Measurements from ENCODE around the gene SPATA9. TPM values are rescaled to one million over a fixed set of nuclear protein-coding genes. Genes with fewer than 3 reads are reported as not detected.

The SPATA9 gene
- total and polyA plus RNA-seq, 9 of the 15 experiments (the other 6 are each of a cell fraction or from before 2014, with no cell fraction given), result 0.16 to 5.5 (median 0.39) TPM; not detected in 3

- TF ChIP-seq MGA (IDR thresholded peaks at IDR 0.05), result no peak
- no peak for TF ChIP-seq KLF1 (tag; IDR thresholded peaks at IDR 0.05)
- TF ChIP-seq POLR2A (conservative IDR thresholded peaks at IDR 0.05), result no peak
- TF ChIP-seq CBX3 (IDR thresholded peaks at IDR 0.05; ENCODE audit: borderline replicate concordance in 1 of 2, low read length in 2 of 2), result no peak
- TF ChIP-seq MAFF (IDR thresholded peaks at IDR 0.05; ENCODE audit: low read length), result no peak; the same call in 1 of the 2 replicates
- no peak for TF ChIP-seq SPI1 (IDR thresholded peaks at IDR 0.05; ENCODE audit: borderline replicate concordance, low read depth, low read length)
- TF ChIP-seq ARID3B (CRISPR knock-in tag; IDR thresholded peaks at IDR 0.05; ENCODE audit: borderline replicate concordance), result no peak
- TF ChIP-seq ZNF511 (CRISPR knock-in tag; IDR thresholded peaks at IDR 0.05), result no peak
- TF ChIP-seq HMGXB4 (CRISPR knock-in tag; IDR thresholded peaks at IDR 0.05), result no peak
- peak; percentile 75; the same call in 1 of the 2 replicates for TF ChIP-seq GTF2E2 (tag; IDR thresholded peaks at IDR 0.05)
- no peak for TF ChIP-seq MCM7 (IDR thresholded peaks at IDR 0.05)
- peak; percentile 53; the same call in 1 of the 2 replicates for TF ChIP-seq E2F3 (CRISPR knock-in tag; IDR thresholded peaks at IDR 0.05)
These were observed 48.2 kb upstream of the SPATA9 start, which contains the start of gene RHOBTB3 (continued) for GRCh38 chr5:95730730-95731570.
